GM18499 (cell line): ENCODE data around the gene HMX3.
A peak's percentile ranks its signal among the peaks of the same experiment; 100 is the strongest.

ENCODE experiments used
- ATAC-seq: cut with Tn5 transposase; IDR thresholded peaks from one replicate; pipeline ENCODE4 v1.9.1; 2021; ENCODE audit warnings: moderate number of reproducible peaks; ENCODE audit not compliant: insufficient read depth, unreplicated experiment

Gene HMX3

DNA sequence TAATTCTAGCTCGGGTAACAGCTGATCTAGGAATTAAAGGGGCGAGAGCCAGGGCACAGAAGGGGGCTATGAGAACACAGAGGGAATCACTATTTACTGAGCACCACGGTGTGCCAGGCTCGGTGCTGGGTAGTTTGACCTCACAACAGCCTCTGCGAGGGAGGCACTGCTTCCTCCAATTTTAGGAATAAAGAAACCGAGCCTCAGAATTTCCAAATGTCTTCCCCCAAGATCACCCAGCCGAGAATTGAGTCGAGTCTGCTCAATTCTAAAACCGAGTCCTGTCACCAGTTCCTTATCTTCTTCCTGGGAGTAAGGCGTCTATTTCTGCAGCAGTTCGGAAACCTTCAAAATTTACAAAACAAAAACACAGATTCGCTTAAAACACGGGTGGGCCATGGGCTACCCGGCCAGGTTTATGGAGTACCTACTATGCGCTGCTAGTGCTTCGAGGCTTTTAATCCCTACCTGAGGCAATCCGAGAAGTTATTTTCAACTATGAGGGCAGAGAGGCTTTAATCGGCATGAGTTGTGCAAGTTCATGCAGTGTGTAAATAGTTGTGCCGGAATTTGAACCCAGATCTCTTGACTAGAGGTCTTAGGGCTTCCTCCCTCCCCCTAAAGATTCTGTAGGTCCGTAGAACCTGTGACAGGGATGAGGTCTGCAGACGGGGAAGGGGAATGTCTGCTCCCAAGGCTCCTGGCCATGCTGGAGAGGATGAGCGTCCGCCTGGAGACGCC, 11.3 kb downstream of the HMX3 start:
- ATAC-seq: no peak

DNA sequence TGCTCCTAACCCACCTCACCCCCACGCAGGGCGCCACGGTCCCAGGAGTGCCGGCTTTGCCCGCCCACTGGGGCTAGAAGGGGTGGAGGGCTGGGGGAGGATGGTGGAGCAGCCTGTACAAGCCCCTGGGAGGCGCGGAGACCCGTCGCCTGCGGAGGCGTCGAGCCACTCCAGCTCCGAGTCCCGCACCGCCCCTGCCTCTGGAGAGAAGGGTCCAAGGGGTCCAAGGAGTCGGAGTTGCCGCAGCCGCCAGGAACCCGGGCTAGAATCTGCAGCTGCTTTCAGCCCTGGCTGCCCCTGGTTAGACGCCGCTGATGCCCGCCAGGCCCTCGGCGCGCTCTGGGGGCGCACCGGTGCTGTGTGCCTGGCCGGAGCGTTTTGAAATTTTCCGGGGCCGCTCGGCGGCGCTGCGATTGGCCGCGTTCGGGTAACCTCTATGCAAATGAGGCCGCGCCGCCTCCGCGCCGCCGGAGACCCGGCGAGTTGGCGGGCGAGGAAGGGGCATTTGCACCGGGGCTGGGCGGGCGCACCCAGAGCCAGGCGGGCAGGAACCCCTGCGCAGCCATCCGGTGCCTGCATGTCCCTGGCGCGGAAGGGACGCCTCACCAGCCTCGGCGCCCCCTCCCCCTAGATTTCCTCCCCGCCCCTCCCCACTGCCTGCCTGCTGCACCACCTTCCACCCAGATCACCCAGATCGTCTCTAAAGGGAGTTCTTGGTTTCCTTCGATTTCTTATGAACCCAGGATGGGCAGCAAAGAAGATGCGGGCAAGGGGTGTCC, 12.1 kb downstream of the HMX3 start, which contains the start of gene HMX2:
HMX2 (plus strand) TSS at position 502 of the 779 bp plus-strand sequence; CDS start at position 745, 243 bp downstream.
- ATAC-seq: no peak

DNA sequence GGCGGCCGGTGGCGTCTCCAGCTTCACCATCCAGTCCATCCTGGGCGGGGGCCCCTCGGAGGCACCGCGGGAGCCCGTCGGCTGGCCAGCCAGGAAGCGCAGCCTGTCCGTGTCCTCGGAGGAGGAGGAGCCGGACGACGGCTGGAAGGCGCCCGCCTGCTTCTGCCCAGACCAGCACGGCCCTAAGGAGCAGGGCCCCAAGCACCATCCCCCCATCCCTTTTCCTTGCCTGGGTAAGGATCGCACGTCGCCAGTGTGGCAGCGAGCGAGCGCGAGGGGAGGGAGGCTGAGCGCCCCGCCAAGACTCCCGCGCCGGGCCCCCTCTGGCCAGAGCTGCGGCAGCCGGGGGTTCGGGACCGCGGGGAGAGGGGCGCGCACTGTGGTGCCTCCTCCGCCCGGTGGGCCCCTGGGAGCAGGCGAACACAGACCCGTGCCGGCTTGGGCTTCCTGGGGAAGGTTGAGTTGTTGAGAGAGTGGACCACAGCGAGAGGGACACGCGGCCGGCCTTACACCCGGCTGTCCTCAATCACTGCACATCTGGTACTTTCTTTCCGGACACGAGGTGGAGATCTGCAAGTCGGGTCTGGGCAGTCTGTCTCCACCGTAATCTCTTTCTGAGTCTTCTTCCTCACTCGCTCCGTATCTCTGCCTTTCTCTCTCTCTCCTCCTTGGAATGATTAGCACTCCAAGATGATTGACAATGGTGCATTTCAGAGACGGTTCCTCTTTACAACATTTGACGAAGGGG, 12.8 kb downstream of the HMX3 start:
- ATAC-seq: no peak

- no peak for ATAC-seq
Measured at GRCh38 chr10:123149162-123149567, 13.4 kb downstream of the HMX3 start.

DNA sequence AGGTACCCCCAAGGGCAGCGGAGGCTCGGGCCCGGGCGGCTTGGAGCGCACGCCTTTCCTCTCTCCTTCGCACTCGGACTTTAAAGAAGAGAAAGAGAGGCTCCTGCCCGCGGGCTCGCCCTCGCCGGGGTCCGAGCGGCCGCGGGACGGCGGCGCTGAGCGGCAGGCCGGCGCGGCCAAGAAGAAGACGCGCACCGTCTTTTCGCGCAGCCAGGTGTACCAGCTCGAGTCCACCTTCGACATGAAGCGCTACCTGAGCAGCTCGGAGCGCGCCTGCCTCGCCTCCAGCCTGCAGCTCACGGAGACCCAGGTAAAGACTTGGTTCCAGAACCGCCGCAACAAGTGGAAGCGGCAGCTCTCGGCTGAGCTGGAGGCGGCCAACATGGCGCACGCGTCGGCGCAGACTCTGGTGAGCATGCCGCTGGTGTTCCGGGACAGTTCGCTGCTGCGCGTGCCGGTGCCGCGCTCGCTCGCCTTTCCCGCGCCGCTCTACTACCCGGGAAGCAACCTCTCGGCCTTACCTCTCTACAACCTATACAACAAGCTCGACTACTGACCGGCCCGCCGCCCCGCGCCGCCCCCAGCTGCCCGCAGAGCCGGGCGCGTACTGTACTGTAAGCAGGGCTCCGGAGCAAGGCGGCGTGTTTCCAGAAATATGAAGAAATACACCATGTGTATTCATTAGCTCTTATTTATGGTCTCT, 13.9 kb downstream of the HMX3 start:
- ATAC-seq: no peak

GRCh38 chr10:123150271-123150985, 14.7 kb downstream of the HMX3 start:
- ATAC-seq: no peak

- ATAC-seq: no peak
Measured at GRCh38 chr10:123150986-123151736, 15.4 kb downstream of the HMX3 start.

DNA sequence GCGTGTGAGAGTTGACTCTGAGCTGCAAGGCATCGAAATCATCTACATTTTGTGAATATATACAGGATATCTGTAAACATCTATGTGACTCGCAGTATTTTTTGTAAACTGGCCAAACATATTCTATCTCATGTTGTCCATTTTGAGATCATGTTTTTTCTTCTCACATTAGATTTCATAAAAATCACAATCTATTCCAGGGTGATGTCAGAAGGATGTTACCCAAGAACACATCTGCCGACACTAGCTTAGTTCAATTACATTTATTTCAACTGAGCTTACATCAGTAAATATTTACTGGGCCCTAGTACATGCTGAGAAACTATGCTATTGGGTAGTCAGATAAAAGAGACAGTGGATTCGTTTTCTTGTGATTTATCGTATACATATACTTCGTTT, 16.0 kb downstream of the HMX3 start:
- no peak for ATAC-seq

DNA sequence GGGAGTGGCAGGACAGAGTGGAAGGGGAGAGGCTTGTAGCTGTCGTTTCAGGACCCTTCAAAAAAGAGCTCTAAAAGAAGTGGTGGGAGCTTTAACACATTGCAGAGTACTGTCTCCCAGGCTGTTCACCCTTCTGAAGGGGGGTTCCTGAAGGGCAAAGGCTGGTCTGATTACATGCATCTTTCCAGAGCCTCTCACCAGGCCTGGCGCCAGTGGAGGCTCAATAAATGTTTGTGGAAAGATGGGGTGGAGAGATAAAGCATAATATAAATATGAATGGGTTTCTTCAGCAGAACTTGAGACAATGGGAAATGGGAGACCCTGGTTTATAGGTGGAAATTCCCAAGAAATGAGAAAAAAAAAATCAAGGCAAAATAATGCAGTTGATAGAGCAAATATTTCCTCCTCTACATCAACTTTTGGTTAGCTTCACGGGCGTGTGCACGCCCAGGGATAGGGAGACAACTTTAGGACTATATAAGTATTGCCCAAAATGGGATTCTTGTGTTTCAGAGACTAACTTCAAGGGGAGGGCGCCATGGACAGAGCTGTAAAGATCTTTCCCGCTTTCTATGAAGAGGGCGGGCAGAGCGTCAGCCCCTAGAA, 17.8 kb downstream of the HMX3 start:
- no peak for ATAC-seq

- peak; percentile 74 for ATAC-seq
Measured at GRCh38 chr10:123154092-123154710, 18.4 kb downstream of the HMX3 start, which contains the start of gene BUB3. BUB3 (plus strand) TSS chr10:123154402; CDS start chr10:123154918, 516 bp downstream.

DNA sequence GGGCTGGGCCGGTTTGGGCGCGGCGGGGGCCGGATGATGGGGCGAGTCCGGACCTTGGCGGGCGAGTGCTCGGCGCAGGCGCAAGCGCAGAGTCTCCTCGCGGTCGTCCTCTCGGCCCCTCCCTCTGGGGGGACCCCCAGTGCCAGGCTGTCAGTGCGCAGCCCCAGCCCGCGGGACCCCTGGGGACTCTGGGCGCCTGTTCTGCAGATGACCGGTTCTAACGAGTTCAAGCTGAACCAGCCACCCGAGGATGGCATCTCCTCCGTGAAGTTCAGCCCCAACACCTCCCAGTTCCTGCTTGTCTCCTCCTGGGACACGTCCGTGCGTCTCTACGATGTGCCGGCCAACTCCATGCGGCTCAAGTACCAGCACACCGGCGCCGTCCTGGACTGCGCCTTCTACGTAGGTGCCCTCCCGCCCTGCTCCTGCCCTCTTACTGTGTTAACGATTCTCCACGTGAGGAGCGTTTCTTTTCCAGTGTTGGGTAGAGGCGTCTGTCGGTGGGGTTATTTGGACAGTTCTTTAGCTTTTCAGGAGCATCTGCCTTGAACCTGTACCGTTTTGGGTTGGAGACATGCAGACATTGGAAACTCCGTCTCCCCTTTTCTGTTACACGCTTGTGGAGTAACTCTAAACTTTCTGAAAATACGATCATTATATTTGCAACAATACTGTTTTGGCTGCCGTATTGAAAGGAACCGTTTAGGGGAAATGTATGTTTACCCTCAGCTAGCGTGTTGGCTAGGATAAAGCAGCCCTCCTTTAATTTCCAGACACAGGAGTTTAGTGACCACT, 19.1 kb downstream of the HMX3 start:
- ATAC-seq: no peak

- ATAC-seq: no peak
Measured at GRCh38 chr10:123156078-123156477, 20.3 kb downstream of the HMX3 start.

GRCh38 chr10:123157210-123157609, 21.4 kb downstream of the HMX3 start:
- no peak for ATAC-seq

GRCh38 chr10:123158682-123159081, 22.9 kb downstream of the HMX3 start:
- no peak for ATAC-seq

GRCh38 chr10:123160311-123160980, 24.7 kb downstream of the HMX3 start:
- ATAC-seq: no peak

GRCh38 chr10:123164319-123164718, 28.5 kb downstream of the HMX3 start:
- no peak for ATAC-seq
